H1 (cell line): ENCODE results near the gene MEF2B.
A peak's percentile ranks its signal among the peaks of the same experiment; 100 is the strongest.

ENCODE experiments used
- BCL11A ChIP-seq, 2 experiments: IDR thresholded peaks; one replicate each; pipeline ENCODE4 v1.6.1; 2011; ENCODE audit warnings: low read depth in 2 of 2, low read length in 2 of 2, mild to moderate bottlenecking in 2 of 2
- FOSL1 ChIP-seq: IDR thresholded peaks from 2 replicates; pipeline ENCODE4 v1.6.1; 2011; ENCODE audit warnings: mild to moderate bottlenecking, low read depth, low read length, moderate library complexity; ENCODE audit not compliant: insufficient read depth
- GABPA ChIP-seq: IDR thresholded peaks from 2 replicates; pipeline ENCODE4 v1.6.1; 2011; ENCODE audit warnings: mild to moderate bottlenecking, low read length, moderate library complexity, borderline replicate concordance; ENCODE audit not compliant: insufficient read depth
- KDM1A ChIP-seq: fragments of 200-600, 300-600 bp; sonication (generic); IDR thresholded peaks from 2 replicates; pipeline ENCODE4 v1.7.1; 2016; ENCODE audit warnings: mild to moderate bottlenecking, low read length, borderline replicate concordance
- MAX ChIP-seq: IDR thresholded peaks from 2 replicates; pipeline ENCODE4 v1.6.1; 2012; ENCODE audit warnings: inconsistent platforms
- POLR2A ChIP-seq, 2 experiments: IDR thresholded peaks; 1 replicate in 1 of 2; 2 replicates in 1 of 2; pipeline ENCODE4 v1.6.1; 2011; ENCODE audit warnings: low read depth in 2 of 2, low read length in 2 of 2, mild to moderate bottlenecking in 2 of 2; ENCODE audit errors: control extremely low read depth in 1 of 2
- RXRA ChIP-seq: IDR thresholded peaks from 2 replicates; pipeline ENCODE4 v1.6.1; 2011; ENCODE audit warnings: low read depth, mild to moderate bottlenecking, low read length, moderate library complexity; ENCODE audit not compliant: insufficient read depth
- SP1 ChIP-seq: IDR thresholded peaks from 2 replicates; pipeline ENCODE4 v1.6.1; 2011; ENCODE audit warnings: low read depth, low read length
- TAF1 ChIP-seq: IDR thresholded peaks from 2 replicates; pipeline ENCODE4 v1.6.1; 2011; ENCODE audit warnings: mild to moderate bottlenecking, low read depth, low read length
- TBP ChIP-seq: IDR thresholded peaks from 2 replicates; pipeline ENCODE4 v1.6.1; 2011; ENCODE audit warnings: low read depth, low read length, improper control_type of control experiment
- YY1 ChIP-seq: IDR thresholded peaks from 2 replicates; pipeline ENCODE4 v1.6.1; 2011; ENCODE audit warnings: low read depth, mild to moderate bottlenecking, low read length
- TF ChIP-seq, protein P1 (sequence below), 3 experiments: IDR thresholded peaks; 1 replicate in 2 of 3; 2 replicates in 1 of 3; pipeline versions ENCODE4 v1.5.1 to v1.6.1; 2011; ENCODE audit warnings: low read length in 3 of 3, mild to moderate bottlenecking in 3 of 3, inconsistent platforms in 2 of 3, low read depth in 1 of 3, moderate library complexity in 1 of 3; ENCODE audit not compliant: insufficient read depth in 1 of 3; ENCODE audit errors: control extremely low read depth in 1 of 3
- TF ChIP-seq, protein P2 (sequence below): IDR thresholded peaks from 2 replicates; pipeline ENCODE4 v1.6.1; 2011; ENCODE audit warnings: low read depth, mild to moderate bottlenecking, low read length; ENCODE audit not compliant: insufficient read depth
- TF ChIP-seq, protein P3 (sequence below): IDR thresholded peaks from 2 replicates; pipeline ENCODE4 v1.6.1; 2011; ENCODE audit warnings: low read length, improper control_type of control experiment

DNA sequence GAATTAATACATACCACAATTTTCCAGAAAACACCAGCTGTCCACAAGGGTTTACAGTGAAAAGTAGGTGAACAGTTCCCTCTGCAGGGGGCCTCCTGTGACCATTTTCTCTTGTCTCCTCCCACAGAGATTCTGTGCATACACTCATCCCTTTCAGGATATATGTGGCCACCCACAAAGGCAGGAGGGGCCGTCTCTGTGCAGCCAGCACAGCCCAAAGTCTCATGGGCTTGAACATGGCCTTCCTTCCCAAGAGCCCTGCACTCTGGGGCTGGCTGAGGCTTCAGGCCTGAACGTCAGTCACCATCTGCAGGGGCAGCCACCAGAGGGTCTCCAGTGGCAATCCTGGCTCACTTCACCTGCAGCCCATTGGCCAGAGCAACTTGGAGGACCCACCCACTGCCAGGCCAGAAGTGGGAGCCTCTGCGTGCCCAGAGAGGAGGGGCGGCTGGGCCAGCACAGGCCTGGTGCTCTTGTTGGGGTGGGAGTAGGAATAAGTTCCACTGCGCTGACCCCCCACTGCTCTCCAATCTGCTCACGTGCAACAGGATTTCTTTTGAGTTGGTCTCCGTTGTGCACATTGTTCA lies 56.9 kb downstream of the MEF2B start:
- TF ChIP-seq, protein P1, sequence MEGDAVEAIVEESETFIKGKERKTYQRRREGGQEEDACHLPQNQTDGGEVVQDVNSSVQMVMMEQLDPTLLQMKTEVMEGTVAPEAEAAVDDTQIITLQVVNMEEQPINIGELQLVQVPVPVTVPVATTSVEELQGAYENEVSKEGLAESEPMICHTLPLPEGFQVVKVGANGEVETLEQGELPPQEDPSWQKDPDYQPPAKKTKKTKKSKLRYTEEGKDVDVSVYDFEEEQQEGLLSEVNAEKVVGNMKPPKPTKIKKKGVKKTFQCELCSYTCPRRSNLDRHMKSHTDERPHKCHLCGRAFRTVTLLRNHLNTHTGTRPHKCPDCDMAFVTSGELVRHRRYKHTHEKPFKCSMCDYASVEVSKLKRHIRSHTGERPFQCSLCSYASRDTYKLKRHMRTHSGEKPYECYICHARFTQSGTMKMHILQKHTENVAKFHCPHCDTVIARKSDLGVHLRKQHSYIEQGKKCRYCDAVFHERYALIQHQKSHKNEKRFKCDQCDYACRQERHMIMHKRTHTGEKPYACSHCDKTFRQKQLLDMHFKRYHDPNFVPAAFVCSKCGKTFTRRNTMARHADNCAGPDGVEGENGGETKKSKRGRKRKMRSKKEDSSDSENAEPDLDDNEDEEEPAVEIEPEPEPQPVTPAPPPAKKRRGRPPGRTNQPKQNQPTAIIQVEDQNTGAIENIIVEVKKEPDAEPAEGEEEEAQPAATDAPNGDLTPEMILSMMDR (IDR thresholded peaks at IDR 0.05; ENCODE audit: control extremely low read depth in 1 of 3, insufficient read depth in 1 of 3, low read depth in 1 of 3, low read length in 3 of 3) = peak in 1 of 3 experiments; percentile 25; a peak in 2 of 4 replicates
- no peak for TF ChIP-seq YY1
- TF ChIP-seq KDM1A = no peak
- no peak for TF ChIP-seq TBP
- no peak for TF ChIP-seq FOSL1
- TF ChIP-seq TAF1 = no peak
- TF ChIP-seq SP1 = no peak
- TF ChIP-seq, protein P2, sequence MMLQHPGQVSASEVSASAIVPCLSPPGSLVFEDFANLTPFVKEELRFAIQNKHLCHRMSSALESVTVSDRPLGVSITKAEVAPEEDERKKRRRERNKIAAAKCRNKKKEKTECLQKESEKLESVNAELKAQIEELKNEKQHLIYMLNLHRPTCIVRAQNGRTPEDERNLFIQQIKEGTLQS = no peak
- no peak for TF ChIP-seq MAX
- no peak for TF ChIP-seq BCL11A (IDR thresholded peaks at IDR 0.05; ENCODE audit: low read depth in 2 of 2, low read length in 2 of 2)
- TF ChIP-seq POLR2A (IDR thresholded peaks at IDR 0.05; ENCODE audit: control extremely low read depth in 1 of 2, low read depth in 2 of 2, low read length in 2 of 2) = no peak
- no peak for TF ChIP-seq GABPA
- TF ChIP-seq RXRA = no peak
- TF ChIP-seq, protein P3, sequence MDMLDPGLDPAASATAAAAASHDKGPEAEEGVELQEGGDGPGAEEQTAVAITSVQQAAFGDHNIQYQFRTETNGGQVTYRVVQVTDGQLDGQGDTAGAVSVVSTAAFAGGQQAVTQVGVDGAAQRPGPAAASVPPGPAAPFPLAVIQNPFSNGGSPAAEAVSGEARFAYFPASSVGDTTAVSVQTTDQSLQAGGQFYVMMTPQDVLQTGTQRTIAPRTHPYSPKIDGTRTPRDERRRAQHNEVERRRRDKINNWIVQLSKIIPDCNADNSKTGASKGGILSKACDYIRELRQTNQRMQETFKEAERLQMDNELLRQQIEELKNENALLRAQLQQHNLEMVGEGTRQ = no peak
